ENCODE results near the gene SCN3A. TPM values are rescaled to one million over a fixed set of nuclear protein-coding genes. Genes with fewer than 3 reads are reported as not detected.

The SCN3A gene
- total and polyA plus RNA-seq, 10 of the 15 experiments (the other 5 are each of a cell fraction or from before 2014, with no cell fraction given): 0.04 to 0.34 (median 0.06) TPM; not detected in 3

GRCh38 chr2:165144315-165144714 is 59.5 kb downstream of the SCN3A start:
- no peaks in the 10 kb centered on the region for H4K20me1 ChIP-seq (ENCODE audit: control insufficient read depth, insufficient read depth)
- POLR2A ChIA-PET: no interaction called here
- no peaks in the 10 kb centered on the region for H3K36me3 ChIP-seq (ENCODE audit: control insufficient read depth in 2 of 2, insufficient read depth in 2 of 2, low read length in 1 of 2)
- H3K9ac ChIP-seq (ENCODE audit: control insufficient read depth, insufficient read depth, low read length): no peak overlapping the region
- in situ Hi-C loops (cut with MboI): no loop called here
- TF ChIP-seq ZNF687 (IDR thresholded peaks at IDR 0.05) (no peak), SPI1 (IDR thresholded peaks at IDR 0.05; ENCODE audit: borderline replicate concordance, insufficient read depth, low read depth, low read length) (peak; percentile 88), NRF1 (conservative IDR thresholded peaks at IDR 0.05; ENCODE audit: low read depth, low read length) (no peak), ZSCAN29 (IDR thresholded peaks at IDR 0.05) (no peak), ATF7 (IDR thresholded peaks at IDR 0.05; ENCODE audit: low read depth) (no peak)
- RAD21 ChIA-PET (ENCODE audit: unreplicated experiment): no interaction called here
- no TSS peak for BruUV-seq (replicated peaks)
- H3K79me2 ChIP-seq (ENCODE audit: control insufficient read depth, insufficient read depth, low read length): no peaks in the 10 kb centered on the region
- CTCF ChIA-PET: interaction anchor here (1.4 kb wide), 1 partner anchor 60 kb away, joined by 4 read pairs; the partner anchor contains the start of gene SCN3A
- no peak for DNase-seq (ENCODE audit: low read depth, low spot score)
- FAIRE-seq: no peak
- no peak overlapping the region for H2AFZ ChIP-seq (ENCODE audit: control insufficient read depth, low read depth, low read length)
- intact Hi-C loops (cut with micrococcal nuclease; ENCODE audit: unreplicated experiment): no loop called here
- no peak overlapping the region for H3K27ac ChIP-seq (ENCODE audit: control insufficient read depth, insufficient read depth)
- no peaks in the 10 kb centered on the region for H3K4me1 ChIP-seq (ENCODE audit: control insufficient read depth, insufficient read depth, low read length)
- no peaks in the 10 kb centered on the region for H3K27me3 ChIP-seq (replicated peaks in 1 of 2; ENCODE audit: control insufficient read depth in 2 of 2, insufficient read depth in 2 of 2, low read length in 1 of 2)
- 67% methylated on average over 1 of the region's 1 CpG for WGBS (ENCODE audit: insufficient coverage, insufficient replicate concordance, low lambda C conversion rate, missing lambda C conversion rate)
- no peak overlapping the region for H3K4me3 ChIP-seq
- SMC1A ChIA-PET (ENCODE audit: uncharacterized antibody, unreplicated experiment): interaction anchor here (0.6 to 1.1 kb wide), 2 partner anchors 32 to 40 kb away, joined by 3 read pairs; no protein-coding TSS in a partner anchor
- no peaks in the 10 kb centered on the region for H3K9me3 ChIP-seq (replicated peaks; ENCODE audit: control insufficient read depth, insufficient read depth, low read length)
- no peak overlapping the region for H3K4me2 ChIP-seq (ENCODE audit: control insufficient read depth, insufficient read depth)
- ATAC-seq: peak; percentile 88
